MCF 10A (cell line): ENCODE measurements around the gene NPHS1. TPM values are rescaled to one million over a fixed set of nuclear protein-coding genes. Genes with fewer than 3 reads are reported as not detected.

Experiments
- BruUV-seq: library from RNA; stranded (reverse); fragments of 400-500 nt; replicated peaks from 2 replicates; lab custom pipeline; 2021; lab: Mats Ljungman, UMichigan
- CTCF ChIA-PET: fragments of 300-600 bp; sonication (Branson Sonifier 250); formaldehyde crosslinking; extraction: SDS; loops from one replicate; lab custom pipeline; 2021; ENCODE audit warnings: antibody characterized with exemption, inconsistent platforms; lab: Yijun Ruan, JAX
- POLR2A ChIA-PET: fragments of 300-600, 350-650 bp; sonication (Branson Sonifier 250); formaldehyde crosslinking; extraction: SDS; loops from one replicate; lab custom pipeline; 2020; ENCODE audit warnings: antibody characterized with exemption, inconsistent platforms; lab: Yijun Ruan, JAX
- DNase-seq: peaks from one replicate; pipeline ENCODE4 v3.0.0-alpha.2; 2018; ENCODE audit not compliant: unreplicated experiment
- H3K27ac Mint-ChIP-seq: one replicate; pipeline ENCODE4 v1.8.0; 2022; ENCODE audit warnings: mild to moderate bottlenecking, low read depth, mixed read lengths; ENCODE audit not compliant: unreplicated experiment
- H3K27me3 Mint-ChIP-seq: one replicate; pipeline ENCODE4 v1.8.0; 2022; ENCODE audit warnings: mixed read lengths; ENCODE audit not compliant: insufficient read depth, unreplicated experiment
- H3K36me3 Mint-ChIP-seq: one replicate; pipeline ENCODE4 v1.8.0; 2022; ENCODE audit warnings: mild to moderate bottlenecking, moderate library complexity, mixed read lengths; ENCODE audit not compliant: insufficient read depth, unreplicated experiment
- H3K4me1 Mint-ChIP-seq: one replicate; pipeline ENCODE4 v1.8.0; 2022; ENCODE audit warnings: mixed read lengths; ENCODE audit not compliant: insufficient read depth, unreplicated experiment
- H3K4me3 Mint-ChIP-seq: one replicate; pipeline ENCODE4 v1.8.0; 2022; ENCODE audit warnings: mild to moderate bottlenecking, moderate library complexity, mixed read lengths; ENCODE audit not compliant: unreplicated experiment
- H3K9me3 Mint-ChIP-seq: one replicate; pipeline ENCODE4 v1.8.0; 2022; ENCODE audit warnings: mixed read lengths; ENCODE audit not compliant: unreplicated experiment
- CTCF ChIP-seq: fragments of 200-600 bp; IDR thresholded peaks from one replicate; pipeline ENCODE4 v1.8.0; 2022; ENCODE audit warnings: antibody characterized with exemption, mild to moderate bottlenecking; ENCODE audit not compliant: unreplicated experiment
- intact Hi-C: fragments of 100-400 bp; cut with micrococcal nuclease; formaldehyde crosslinking; loops from 2 replicates; pipeline ENCODE4 v1.14.1; 2022
- total RNA-seq: library from RNA; stranded (reverse); gene quantifications from 2 replicates; pipeline ENCODE4 v1.2.3, GENCODE V29; 2022

Gene NPHS1
- total RNA-seq, 1 experiment from 2014 or later, result not detected

- ChIA-PET CTCF (no interaction called here), POLR2A (no interaction called here)
- Mint-ChIP-seq H3K4me1 (no peaks in the 10 kb centered on the region), H3K9me3 (no peaks in the 10 kb centered on the region), H3K27me3 (peaks cover 24% of the 10 kb centered on the region), H3K4me3 (no peak overlapping the region), H3K36me3 (no peaks in the 10 kb centered on the region), H3K27ac (no peak overlapping the region)
- DNase-seq, result no peak
- no TSS peak for BruUV-seq
- no peak for TF ChIP-seq CTCF
- intact Hi-C loops, result no loop called here
Observed at GRCh38 chr19:35860818-35861639, 8.7 kb upstream of the NPHS1 start.

DNA sequence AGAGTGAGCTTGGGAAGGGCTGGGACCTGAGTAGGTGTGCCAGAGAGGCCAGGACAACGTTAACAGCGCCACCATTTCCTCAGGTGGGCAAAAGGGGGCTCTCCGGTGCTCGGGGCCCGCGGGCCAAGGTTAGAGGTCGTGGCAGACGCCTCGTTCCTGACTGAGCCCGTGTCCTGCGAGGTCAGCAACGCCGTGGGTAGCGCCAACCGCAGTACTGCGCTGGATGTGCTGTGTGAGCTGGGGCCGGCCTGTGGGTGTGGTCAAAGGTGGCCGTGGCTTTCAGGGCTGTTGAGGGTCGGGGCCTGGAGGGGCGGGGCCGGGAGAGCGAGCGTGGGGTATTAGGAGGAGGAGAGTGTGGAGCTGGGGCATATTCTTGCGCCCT, 8.1 kb upstream of the NPHS1 start:
- H3K4me3 Mint-ChIP-seq, result no peak overlapping the region
- no peaks in the 10 kb centered on the region for H3K4me1 Mint-ChIP-seq
- no peak overlapping the region for H3K27ac Mint-ChIP-seq
- intact Hi-C loops, result no loop called here
- no peaks in the 10 kb centered on the region for H3K36me3 Mint-ChIP-seq
- peaks cover 24% of the 10 kb centered on the region for H3K27me3 Mint-ChIP-seq
- CTCF ChIA-PET, result no interaction called here
- no peak for TF ChIP-seq CTCF
- POLR2A ChIA-PET, result no interaction called here
- DNase-seq, result no peak
- no TSS peak for BruUV-seq
- H3K9me3 Mint-ChIP-seq, result no peaks in the 10 kb centered on the region

GRCh38 chr19:35859414-35859813, 7.1 kb upstream of the NPHS1 start:
- H3K27me3 Mint-ChIP-seq, result peaks cover 27% of the 10 kb centered on the region
- no peak overlapping the region for H3K4me3 Mint-ChIP-seq
- ChIA-PET CTCF (no interaction called here), POLR2A (no interaction called here)
- H3K36me3 Mint-ChIP-seq, result no peaks in the 10 kb centered on the region
- no peaks in the 10 kb centered on the region for H3K4me1 Mint-ChIP-seq
- no peak overlapping the region for H3K27ac Mint-ChIP-seq
- no peak for TF ChIP-seq CTCF
- intact Hi-C loops, result no loop called here
- DNase-seq, result no peak
- BruUV-seq, result no TSS peak
- no peaks in the 10 kb centered on the region for H3K9me3 Mint-ChIP-seq

GRCh38 chr19:35858311-35858710, 6.0 kb upstream of the NPHS1 start:
- intact Hi-C loops, result no loop called here
- Mint-ChIP-seq H3K36me3 (no peaks in the 10 kb centered on the region), H3K27ac (no peak overlapping the region), H3K9me3 (no peaks in the 10 kb centered on the region), H3K27me3 (peaks cover 38% of the 10 kb centered on the region), H3K4me3 (no peak overlapping the region), H3K4me1 (no peaks in the 10 kb centered on the region)
- DNase-seq, result no peak
- POLR2A ChIA-PET, result no interaction called here
- TF ChIP-seq CTCF, result no peak
- CTCF ChIA-PET, result no interaction called here
- no TSS peak for BruUV-seq
